ENCODE data around the gene LKAAEAR1.
A peak's percentile ranks its signal among the peaks of the same experiment; 100 is the strongest.

The LKAAEAR1 gene

DNA sequence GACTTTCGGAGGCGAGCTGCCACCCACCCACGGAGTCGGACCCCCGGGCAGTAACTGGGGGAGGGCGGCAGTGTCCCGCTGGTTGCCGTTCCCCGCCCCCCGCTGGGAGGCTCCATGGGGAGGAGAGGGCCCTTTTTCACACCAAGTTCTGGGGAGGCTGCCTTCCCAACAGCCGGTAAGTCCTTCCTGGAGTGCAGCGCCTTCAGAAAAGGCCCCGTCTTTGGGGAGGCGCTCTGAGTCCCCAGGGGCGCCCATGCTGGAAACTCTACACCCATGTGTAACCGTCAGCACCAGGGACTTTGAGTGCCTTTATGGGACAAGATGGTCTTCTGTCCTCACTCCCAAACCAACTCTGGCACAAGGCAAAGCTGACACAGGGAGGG lies 34.3 kb downstream of the LKAAEAR1 start:
- no peak for DNase-seq

DNA sequence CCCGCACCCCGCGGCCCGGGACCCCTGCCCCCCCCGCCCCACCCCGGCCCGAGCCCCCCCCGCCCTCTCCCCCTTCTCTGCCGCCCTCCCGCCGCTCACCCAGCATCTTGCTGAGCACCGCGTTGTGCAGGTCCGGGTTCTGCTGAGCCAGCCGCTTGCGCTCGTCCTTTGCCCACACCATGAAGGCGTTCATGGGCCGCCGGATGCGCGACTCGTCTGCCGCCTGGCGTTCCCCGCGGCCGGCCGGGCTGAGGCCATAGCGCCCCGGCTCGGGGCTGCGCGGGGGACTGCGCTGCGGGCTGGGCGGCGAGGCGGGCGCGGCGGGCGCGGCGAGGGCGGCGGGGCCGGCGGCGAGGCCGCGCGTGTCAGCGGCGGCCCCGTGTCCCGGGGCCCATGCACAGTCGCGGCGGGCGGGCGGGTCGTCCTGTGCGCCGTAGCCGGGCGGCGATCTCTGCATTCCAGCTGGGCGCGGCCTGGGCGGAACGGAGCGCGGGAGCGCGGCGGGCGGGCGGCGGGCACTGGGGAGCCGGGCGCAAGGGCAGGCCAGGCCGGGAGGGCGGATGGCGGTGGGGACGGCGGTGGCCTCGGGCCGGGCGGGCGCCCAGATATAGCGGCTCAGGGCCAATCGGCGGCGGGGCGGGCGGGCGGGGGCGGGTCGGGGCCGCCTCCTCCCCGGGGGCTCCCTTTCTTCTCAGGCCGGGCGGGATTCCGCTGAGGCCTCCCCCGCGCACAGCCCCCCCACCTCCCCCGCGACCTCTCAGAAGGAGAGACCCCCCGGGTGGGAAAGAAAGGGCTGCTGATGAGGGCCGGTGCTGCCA lies 34.9 kb downstream of the LKAAEAR1 start, which contains the start of gene SOX18:
Gene SOX18 (minus strand): TSS at position 580 of the 818 bp plus-strand sequence. CDS start 123 bp downstream, at position 457.
- no peak for DNase-seq

GRCh38 chr20:64048402-64049044 lies 35.7 kb downstream of the LKAAEAR1 start:
- no peak for DNase-seq

DNA sequence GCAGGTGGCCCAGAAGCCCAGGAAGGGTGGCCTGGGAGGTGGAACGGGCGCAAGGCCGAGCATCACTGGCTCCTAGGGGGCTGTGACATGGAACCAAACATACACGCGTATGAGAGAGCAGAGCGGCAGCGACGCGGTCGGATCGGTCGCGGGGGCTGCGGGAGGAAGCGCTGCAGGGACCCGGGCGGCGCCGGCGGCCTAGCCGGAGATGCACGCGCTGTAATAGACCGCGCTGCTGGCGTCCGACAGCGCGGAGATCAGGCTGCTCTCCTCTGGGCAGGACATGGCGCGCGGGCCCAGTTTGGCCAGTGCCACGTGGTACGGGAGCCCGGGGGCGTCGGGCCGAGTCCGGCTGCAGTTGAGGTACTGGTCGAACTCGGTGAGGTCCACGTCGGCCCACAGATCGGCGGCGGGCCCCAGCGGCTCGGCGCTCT lies 36.2 kb downstream of the LKAAEAR1 start:
- no peak for DNase-seq

GRCh38 chr20:64047046-64047389 lies 37.2 kb downstream of the LKAAEAR1 start:
- no peak for DNase-seq

GRCh38 chr20:64045346-64046011 lies 38.7 kb downstream of the LKAAEAR1 start:
- no peak for DNase-seq

DNA sequence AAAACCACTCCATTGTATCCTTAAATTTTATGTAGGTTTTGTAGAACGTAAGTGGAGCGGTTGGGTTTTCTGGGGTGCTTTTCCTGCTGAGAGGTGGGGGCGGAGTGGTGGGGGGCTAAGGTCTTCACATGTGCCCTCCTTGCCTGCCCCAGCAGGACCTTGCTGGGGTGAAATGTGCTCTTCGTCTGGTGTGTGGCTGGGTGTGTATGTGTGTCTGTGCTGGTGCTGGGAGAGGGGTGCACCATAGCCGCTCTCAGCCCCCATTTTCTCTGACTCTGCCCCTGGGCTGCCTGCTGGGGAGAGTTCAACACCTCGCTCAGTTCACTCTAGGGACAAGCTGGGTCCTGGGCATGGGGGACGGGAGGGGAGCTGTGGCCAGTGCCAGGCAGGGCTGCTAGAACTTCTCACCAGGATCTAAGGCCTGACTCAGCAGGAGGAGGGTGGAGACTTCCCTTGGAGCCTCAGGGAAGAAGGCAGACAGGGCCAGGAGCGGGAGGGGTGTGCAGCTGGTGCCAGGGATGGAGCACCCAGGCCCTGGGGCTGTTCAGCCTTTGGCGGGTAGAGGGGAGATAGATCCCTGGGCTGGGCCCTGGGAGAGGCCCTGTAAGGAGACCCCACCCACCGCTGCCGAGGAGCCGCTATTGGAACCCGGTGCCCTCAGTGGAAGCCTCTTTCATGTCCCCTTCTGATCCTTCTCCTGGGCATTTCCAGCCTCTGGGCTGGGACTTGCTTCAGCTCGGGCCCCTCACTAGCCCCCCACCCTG lies 39.5 kb downstream of the LKAAEAR1 start:
- no peak for DNase-seq

GRCh38 chr20:64043768-64044167 lies 40.4 kb downstream of the LKAAEAR1 start:
- no peak for DNase-seq

GRCh38 chr20:64042054-64042781 lies 42.0 kb downstream of the LKAAEAR1 start:
- DNase-seq = peak; percentile 70

GRCh38 chr20:64041781-64042053 lies 42.5 kb downstream of the LKAAEAR1 start:
- DNase-seq = no peak

GRCh38 chr20:64041040-64041780 lies 43.0 kb downstream of the LKAAEAR1 start:
- peak; percentile 51 for DNase-seq

DNA sequence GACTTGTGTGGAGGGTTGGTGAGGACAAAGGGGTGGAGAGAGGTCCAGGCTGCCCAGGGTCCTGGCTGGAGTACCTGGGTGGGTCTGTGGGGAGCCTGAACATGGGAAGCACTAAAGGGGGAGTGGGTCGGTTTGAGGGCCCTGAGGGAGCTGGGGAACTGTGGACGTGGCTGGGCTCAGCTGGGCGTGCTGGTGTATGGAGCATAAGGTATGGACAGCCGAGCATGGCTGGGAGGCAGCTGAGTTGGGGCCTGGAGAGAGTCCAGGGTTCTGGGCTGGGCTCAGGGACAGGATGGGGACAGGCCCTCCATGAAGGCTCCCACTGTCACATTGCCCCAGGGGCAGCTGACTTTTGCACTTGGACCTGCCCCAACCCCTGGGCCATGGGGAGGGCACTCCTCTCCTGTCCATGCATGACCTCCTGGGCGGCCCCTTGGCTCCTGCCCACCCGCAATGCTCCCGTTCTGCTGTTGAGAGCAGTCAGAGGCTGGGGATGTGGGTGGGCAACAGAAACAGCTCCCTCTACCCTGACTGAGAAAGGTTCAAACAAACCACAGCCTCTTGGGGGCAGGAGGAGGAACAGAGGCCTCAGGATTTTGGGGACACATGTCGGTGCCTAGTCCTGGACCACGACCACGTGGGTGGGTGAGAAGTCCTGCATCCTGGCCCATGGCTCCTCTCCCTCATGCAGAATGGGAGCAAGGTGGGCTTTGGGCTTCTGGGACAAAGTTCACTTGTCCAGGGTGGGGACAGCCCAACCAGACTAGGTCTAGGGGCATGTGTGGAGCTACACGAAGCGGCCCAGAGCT lies 43.8 kb downstream of the LKAAEAR1 start:
- DNase-seq = peak; percentile 56

GRCh38 chr20:64039293-64040160 lies 44.7 kb downstream of the LKAAEAR1 start:
- DNase-seq = peak; percentile 58

DNA sequence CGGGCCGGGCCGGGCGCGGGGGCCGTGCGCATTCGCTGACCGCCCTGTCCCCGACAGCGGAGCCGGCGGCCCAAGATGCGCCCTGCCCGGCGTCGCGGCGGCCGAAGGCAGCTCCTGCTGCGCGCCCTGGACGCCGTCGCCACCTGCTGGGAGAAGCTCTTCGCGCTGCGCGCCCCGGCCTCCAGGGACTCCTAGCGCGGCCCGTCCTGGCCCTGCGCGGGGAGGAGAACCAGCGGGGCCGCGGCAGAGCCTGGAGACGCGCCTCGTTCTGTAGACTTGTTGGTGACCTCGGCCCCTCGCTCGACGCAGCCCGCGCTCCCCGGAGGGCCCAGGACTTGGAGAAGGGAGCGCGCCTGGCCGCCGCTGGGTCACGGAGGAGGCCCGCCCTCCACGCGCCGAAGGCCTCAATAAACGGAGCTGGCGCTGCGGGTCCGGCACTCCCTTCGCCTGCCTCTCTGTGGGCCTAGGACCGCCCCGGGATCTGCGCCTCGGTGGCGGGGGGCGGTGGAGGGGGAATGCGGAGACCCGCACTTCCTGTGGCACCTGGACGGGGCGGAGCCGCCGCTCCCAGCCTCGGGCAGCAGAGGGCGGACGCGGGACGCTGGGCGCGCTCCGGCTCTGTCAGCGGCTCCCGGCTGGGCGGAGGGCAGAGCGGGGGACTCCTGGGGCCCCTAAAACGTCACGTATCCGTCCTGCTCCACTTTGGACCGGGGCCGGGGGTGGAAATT lies 45.5 kb downstream of the LKAAEAR1 start:
- DNase-seq = peak; percentile 89

- DNase-seq = no peak
These were observed 46.0 kb downstream of the LKAAEAR1 start for GRCh38 chr20:64038224-64038564.

GRCh38 chr20:64037498-64038213 lies 46.5 kb downstream of the LKAAEAR1 start:
- peak; percentile 64 for DNase-seq

- no peak for DNase-seq
These were observed 47.0 kb downstream of the LKAAEAR1 start for GRCh38 chr20:64037199-64037497.

- peak; percentile 77 for DNase-seq
These were observed 47.6 kb downstream of the LKAAEAR1 start for GRCh38 chr20:64036346-64037198.
